Stimulated activated CD4-positive, alpha-beta T cell treated with anti-CD3 and anti-CD28 coated beads, Interleukin-1b, Interleukin-23, amount 100 ng/mL, for 48 hours (primary cell): ENCODE results near the gene NT5DC3.

Experiments
- DNase-seq: peaks from one replicate; pipeline ENCODE4 v3.0.0-alpha.2; 2020

Gene NT5DC3

DNA sequence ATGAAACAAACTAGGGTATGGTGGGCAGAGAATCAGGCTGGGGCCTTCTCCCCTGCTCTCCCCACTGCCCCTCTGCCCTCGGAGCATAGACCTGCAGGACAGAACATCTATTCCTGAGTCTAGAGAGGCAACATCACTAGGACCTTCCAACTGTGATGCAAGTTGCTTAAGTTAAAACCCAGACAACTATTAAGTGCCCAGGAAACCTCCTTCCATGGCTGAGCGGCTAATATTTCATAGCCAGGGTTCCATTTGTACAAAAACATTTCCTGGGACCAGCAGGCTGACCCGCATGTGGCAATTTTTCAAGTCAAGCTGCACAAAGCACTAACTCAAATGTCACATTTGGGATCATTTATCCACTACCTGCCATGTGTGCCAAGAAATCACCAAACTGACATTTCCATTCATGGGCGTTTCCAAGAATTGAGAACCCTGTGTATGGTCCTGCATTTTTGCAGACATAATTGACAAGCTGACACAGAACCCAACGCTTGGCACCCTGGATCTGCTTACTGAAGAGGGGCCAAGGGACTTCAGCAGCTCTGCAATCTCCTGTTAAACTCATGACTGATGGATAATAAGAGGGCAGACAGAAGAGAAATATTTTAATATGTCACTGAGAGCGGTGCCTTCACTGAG is 32.7 kb downstream of the NT5DC3 start:
- no peak for DNase-seq

DNA sequence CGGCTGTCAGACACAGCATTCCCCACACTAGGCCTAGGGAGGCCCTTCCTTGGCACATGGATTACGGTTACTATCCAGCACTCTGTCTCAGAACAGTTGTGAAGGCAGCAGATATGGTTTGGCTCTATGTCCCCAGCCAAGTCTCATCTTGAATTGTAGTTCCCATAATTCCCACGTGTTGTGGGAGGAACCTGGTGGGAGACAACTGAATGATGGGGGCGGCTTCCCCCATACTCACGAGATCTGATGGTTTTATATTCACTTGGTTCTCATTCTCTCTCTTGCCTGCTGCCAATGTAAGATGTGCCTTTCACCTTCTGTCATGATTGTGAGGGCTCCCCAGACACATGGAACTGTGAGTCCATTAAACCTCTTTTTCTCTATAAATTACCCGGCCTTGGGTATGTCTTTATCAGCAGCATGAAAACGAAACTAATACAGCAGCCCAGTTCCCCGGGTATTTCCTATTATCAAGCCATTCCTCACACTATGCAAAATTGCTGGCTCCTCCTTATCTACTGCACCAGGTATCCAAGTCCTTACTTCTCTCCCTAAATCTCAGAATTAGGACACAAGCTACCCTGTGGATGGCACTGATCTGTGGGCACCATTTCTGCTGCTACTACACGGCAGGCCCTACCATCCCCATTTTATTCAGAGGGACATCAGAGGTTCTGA is 33.3 kb downstream of the NT5DC3 start:
- no peak for DNase-seq

DNA sequence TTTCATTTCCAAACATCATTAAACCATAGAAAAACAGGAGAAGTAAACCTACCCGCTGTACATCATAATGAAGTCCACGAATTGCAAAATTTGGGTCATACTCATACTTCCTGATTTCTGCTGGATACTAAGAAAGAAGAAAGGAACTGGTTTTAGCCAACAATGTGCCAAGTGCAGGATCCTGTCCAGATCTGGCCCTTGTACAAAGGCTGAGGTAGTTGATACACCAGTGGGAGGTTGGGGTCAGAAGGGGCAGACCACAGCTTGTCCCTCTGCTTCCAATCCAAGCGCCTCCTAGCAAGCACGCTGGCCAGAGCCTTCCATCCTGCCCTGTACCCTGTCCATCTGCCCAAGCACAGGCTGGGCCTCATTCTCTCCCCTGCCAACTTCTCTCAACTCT is 34.2 kb downstream of the NT5DC3 start:
- no peak for DNase-seq

DNA sequence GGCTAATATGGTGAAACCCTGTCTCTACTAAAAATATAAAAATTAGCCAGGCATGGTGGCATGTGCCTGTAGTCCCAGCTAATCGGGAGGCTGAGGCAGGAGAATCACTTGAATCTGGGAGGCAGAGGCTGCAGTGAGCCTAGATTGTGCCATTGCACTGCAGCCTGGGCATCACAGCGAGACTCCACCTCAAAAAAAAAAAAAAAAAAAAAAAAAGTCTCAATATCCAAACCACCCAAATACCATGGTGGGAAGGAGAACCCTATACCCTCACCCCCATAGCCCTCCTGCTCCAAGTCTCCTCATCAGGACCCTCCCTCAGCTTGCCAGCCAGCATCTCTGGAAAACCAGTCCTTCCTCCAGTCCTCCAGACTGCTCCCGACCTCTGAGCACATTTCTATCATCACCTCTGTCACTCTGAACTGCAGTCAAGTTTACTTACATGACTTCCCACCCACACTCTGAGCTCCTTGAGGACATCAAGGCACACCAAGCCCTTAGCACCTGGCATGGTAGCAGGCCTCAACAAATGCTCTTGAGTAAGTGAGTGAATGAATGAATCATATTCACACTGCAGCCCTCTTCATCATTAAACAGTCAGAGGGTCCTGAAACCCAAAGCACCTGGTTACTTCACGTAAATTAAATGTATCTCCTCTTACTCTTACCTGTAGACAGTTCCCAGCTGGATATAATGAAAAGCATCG is 35.2 kb downstream of the NT5DC3 start:
- no peak for DNase-seq

DNA sequence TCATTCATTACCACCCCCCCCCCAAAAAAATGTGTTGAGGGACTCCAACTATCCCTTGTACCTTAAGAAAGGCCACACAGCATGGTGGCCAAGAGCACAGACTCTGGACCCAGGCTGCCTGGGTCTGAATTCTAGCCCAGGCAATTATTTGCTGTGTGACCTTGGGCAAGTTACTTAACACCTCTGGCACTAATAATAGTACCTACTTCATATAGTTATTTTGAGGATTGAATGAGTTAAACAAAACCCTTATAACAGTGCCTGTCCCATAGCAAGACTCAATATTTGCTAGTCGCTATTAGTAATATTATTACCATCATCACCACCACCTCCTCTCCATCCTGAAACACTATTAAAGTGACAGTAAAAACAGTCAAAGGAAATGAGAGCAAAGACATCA is 37.2 kb downstream of the NT5DC3 start:
- DNase-seq, result no peak

DNA sequence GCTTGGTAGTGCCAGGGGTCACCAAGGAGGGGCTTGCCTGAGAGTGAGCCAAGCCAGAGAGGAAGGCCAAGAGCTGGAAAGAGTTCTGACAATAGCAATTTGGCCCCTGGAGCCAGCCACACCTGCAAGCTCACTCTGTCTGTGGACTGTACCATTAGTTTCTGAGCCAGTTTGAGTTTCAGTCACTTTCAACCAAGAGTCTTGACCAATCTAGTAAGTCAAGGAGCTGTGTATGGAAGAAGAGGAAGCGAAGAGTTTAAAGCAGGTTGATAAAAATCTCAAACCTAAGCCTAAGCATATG is 38.5 kb downstream of the NT5DC3 start:
- DNase-seq, result no peak

DNA sequence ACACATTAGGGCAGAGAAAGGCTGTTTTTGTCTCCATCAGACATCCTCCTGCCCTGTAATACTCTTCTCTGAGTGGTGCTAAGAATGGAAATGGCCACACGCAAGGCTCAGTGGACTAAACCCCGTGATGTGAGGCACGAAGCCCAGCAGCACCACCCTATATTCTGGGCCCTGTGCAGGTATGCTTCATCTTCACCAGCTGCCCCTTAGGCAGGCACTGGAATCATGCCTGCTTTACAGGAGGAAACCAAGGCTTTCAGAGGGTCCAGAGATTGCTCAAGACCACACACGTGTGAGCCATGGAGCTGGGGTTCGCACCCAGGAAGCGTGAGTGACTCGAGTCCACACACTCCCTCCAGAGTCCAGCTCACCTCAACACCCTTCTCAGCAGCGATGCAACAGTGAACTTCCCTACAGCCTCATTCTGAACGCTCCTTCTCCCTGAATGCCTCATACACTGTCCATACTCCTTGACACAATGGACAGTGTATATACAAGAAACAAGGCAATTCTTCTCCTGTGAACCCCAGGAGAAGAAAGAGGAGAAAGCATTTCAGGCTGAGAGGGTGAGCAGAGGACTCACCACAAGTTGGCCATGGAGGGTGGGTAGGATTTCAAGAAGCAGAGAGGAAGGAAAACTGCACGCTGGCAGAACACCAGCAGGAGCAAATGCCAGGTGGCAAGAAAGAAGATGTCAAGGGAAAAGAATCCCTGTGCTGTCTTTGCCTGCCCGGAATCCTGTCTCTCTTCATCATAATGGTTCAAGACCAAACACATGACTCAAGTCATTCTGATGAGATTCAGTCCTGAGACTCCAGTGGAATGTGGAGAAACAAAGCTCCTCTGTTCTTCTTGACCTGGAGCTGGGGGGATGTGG is 39.1 kb downstream of the NT5DC3 start:
- no peak for DNase-seq

DNA sequence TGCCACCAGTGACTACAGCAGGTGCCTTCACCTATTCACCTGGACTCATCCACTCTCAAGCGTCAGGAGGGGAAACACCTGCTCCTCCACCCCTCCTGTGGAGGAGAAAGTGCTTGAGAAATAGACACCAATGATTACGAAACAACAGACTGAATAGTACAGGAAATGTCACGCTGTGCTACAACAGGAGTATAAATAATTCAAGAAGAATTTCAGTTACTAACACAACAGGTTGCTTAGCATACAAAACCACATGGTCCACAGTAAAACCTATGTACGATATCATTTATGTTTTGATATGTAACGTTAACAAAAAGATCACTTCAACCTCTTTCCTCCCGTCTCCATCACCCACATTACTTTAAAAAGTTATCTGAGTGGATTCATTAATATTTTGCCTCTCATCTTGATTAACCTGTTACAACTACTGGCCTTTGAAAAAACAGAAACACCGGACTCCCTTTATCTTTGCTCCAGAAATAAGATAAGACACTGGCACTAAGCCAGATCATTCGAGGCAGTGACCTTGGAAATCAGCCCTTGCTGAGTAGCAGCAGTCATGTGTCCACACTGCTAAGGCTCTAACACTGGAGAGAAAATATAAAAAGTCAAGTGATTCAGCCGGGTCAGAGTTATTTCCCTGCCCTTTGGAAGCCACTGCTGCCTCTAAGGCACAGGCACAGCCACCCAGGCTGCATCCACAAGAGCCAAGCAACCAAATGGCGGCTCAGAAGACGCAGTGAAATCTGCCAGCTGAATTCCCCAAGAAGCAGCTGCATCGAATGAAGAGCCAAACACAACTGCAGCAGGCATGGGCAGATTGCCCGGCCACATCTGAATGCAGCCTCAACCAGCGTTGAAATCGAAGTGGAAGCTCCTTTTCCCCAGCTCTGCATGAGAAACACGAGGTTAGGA is 40.9 kb downstream of the NT5DC3 start:
- no peak for DNase-seq

DNA sequence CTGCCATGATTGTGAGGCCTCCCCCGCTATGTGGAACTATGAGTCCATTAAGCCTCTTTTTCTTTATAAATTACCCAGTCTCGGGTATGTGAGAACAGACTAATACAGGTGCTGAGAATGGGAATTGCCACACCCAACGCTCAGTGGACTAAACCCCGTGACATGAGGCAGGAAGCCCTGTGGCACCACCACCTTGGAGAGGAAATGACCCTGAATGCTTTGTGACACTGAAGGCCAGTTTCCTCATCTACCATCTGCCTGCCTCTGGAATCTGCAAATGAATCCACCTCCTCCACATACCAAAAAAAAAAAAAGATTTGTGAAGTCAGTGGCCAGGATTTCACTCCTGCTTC is 41.6 kb downstream of the NT5DC3 start:
- no peak for DNase-seq

DNA sequence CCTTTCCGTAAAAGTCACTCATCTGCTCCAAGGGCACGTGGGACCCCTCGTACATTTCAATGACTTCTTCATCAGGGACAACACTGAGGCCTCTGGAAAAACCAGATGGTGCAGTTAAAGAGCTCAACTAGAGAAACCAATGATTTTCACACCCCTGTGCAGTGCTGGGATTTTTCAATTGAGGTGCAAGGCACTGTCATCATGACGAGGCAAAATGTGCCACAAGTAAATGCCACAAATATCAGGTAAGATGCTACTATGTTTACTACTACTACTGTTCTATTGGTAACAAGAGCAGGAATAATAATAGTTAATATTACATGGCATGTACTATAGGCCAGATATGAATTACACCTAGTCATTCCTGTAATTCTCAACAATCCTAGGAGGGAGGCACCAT is 42.4 kb downstream of the NT5DC3 start:
- DNase-seq, result no peak

DNA sequence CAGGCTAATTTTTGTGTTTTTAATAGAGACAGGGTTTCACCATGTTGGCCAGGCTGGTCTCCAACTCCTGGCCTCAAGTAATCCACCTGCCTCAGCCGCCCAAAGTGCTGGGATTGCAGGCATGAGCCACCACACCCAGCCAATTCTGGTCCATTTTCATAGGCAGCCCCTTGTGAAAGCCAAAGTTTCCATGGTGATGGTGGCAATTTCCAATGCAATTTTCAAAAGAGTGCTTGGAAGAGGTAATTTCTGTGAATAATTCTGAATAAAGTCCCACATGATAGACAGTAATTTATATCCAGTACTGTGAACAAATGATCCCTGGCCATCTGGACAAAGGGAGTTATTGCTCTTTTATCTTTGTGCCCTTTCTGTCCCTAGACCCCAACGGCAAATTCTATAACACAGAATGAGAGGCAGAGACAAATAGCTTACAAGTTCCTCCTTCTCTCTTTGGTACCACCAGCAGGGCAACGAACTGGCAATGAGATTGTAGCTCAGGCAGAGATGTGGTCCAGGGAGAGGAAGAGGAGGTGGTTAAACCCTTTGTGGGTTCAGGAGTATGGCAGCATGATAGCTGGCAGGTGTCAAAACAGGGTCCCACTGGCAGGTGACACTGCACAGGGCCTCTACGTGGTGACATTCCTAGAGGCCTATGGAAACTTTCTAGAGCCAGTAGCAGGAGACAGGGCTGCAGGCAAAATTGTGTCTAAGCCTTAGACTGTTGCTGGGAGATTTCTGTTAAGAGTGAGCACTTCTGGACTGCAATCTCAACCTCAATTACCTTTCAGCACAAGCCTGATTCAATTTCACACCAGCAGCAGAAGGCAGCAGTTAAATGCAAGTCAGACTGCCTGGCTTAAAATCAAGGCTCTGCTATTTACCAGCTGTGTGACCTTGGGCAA is 46.5 kb downstream of the NT5DC3 start:
- DNase-seq, result no peak

DNA sequence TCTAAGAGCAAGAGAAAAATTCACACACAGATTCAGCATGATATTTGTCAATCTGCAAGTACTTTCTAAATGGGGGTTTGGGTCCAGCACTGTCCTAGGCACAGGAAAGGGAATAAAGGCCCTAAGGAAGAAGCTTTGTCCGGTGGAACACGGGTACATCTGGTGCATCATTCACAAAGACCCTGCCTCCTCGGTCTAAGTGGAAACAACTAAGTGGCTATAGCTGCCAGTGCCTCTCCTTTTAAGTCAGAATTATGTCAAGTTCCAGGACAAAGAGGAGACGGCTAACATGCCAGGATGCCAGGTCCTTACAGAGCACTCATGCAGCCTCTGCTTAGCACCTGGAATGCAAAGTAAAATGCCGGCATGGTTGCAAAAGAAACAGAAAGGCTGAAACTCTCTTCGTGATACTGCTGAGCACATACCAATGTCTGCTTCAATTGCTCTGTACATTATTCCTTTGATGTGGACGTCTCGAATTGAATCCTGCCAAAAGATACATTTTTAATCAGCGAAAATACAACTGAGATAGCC is 47.5 kb downstream of the NT5DC3 start:
- no peak for DNase-seq

DNA sequence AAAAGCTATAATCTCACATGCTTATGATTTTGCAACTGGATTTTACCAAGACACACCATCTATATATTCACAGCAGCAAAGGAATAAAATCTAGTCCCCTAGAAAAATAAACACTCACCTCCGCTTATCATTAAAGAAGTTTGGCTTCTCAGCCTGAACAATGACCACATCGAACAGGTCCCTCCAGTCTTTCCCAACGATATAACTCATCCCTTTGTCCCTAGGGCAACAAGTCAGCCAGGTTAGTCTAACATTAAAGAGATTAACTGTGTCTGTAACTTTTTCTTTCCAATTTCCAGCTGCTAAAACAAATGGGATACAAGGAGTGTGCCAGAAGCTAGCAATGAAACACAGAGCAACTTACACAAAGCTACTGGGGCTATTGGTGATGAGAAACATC is 48.0 kb downstream of the NT5DC3 start:
- DNase-seq, result no peak

DNA sequence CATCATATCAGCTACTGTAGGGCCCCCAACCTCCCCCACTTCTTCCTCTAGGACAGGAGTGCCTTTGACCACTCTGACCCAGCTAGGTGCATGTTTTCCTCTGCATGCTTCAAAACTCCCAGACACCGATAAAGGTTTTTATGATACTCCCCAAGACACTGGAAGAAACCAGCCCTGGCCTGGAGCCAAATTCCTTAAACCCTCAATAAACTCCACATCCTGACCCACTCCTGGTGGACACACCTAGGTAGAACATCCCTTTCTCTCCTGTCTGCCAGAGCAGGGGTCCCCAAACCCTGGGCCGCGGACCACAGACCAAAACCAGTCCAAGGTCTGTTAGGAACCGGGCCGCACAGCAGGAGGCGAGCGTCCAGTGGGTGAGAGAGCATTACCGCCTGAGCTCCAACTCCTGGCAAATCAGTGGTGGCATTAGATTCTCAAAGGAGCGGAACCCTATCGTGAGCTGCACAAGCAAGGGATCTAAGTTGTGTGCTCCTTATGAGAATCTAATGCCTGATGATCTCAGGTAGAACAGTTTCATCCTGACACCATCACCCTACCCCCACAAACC is 49.6 kb downstream of the NT5DC3 start:
- no peak for DNase-seq

DNA sequence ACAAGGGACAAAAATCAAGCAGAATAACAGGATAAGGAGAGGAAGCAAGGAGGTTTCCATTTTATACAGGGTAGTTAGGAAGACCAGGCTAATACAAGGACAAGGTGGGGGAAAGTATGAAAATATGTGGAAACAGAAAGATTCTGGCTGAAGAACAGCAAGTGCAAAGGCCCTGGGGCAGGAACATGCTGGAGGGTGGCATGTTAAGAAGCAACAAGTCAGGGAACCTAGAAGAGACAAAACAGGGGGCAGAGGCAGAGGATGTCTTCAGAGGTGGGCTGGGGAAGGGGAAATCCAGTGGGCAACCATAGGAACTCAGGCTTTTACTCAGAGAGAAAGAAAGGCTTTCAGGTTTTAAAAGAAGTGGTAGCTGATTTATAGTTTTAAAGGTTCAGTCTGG is 54.8 kb downstream of the NT5DC3 start:
- no peak for DNase-seq

DNA sequence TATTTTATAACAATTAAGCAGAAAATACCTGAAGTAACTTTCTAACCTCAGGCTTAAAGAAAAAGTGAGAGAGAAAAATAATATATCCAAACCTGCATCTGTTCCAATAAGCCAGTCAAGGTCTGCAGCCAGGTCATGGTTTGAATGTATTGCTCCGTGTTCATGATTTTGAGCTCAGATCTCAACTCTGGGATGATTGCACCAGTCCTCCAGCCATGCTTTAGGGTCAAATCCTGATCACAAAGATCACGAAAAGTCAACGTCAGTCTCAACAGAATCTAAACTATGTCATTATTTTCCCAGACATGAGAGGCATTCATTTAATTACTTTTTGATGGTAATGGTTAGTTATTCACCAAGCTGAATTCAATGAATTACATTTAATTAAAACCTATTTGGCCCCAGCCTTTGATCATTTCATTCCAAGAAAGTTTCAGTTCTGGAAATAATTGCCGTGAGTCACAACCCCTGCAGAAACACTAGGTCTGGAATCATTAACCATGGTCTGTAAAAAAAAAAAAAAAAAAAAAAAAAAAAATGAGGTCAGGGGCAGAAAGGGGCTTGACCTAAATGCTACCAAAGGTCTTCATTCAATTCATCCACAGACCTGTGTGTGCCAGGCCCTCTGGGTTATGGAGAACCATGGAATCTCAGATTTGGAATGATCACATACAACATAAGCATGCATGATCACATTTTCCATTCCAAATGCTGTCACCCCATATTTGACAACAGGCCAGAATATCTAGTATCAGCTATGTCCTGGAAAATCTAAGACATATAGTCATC is 55.6 kb downstream of the NT5DC3 start:
- no peak for DNase-seq

DNA sequence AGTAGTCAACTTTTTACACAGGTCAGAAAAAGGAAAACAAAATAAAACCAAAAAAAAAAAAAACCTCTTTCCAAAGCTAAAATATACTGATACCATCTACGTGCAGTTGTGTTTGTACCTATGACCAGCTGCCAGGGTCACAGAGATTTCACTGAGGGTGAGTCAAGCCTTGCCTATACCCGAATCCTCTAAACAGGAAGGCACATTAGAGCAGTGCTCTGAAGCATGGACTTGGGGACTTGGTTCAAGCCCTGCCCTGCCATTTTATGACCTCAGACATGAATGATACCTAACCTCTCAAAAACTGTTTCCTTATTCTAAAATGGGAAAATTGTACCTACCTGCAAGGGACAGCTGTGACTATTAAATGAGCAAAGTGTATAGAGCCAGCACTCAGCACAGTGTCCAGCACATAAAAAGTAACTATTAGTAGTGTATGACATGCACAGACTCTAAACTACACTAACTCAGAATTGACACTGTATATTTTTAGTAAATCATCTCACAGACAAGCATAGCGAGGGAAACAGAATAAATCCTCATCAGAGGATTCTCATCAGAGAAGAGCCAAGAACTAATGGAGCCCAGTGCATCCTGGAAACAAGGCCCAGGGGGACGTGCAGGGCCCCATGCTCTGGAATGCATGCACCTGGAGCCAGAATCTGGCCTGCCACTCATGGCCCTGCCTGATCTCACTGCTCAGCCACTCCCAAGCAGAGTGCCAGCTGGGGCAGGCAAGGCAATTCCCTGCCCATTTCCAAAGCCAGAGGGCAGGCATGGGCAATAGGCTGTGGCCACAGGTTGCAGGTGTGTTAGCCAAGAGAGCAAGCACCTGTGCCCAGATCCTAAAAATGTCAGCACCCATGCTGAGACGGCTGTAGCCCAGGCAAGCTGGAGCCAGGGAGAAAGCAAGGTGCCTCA is 57.0 kb downstream of the NT5DC3 start:
- DNase-seq, result no peak

DNA sequence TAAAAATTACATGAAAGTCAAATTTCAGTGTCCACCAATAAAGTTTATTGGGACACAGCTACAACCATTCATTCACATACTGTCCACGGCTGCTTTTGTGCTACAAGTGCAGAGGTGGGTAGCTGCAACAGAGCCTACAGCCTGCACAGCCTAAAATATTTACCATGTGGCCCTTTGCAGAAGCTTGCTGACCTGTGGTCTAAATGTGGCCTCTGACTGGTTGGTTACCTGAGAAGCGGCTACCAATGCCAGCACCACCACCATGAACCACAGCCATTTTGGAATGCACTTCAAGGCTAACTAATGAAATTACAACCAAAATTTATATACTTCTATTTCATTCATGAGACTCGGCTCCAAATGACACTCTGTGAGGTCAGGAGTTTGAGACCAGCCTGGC is 58.6 kb downstream of the NT5DC3 start:
- DNase-seq, result no peak

DNA sequence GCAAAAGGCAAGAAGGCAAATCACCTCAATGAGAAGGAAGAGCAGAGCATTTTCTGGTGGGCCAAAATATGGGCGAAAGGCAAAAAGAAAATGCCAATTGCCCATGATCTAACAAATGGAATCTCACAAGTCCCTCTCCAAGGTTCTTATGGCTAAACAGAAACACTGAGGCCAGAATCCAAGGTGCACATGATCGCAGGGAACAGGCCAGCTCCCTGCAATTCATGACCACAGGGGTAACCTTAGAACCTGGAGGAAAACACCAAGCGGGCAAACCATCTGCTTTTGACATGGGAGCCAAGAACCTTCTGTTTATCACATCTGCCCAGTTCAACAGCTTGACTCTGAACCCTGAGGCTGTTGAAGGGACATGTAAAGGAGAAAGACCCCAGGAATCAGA is 60.0 kb downstream of the NT5DC3 start:
- no peak for DNase-seq
